ENCODE data around the gene AURKAIP1.

AURKAIP1 gene

GRCh38 chr1:1374929-1375662, at the start of gene AURKAIP1:
Gene AURKAIP1 (minus strand): TSS chr1:1375207. CDS start chr1:1374756, 451 bp downstream.
- TF ChIP-seq CTCF (IDR thresholded peaks at IDR 0.05; ENCODE audit: low read depth, low read length), result no peak
- H3K4me3 ChIP-seq (replicated peaks in 1 of 2; ENCODE audit: low read depth in 2 of 2, low read length in 2 of 2), result peak within 1 kb of the TSS; percentile 90 to 95
- peak; percentile 100 for DNase-seq (ENCODE audit: low read depth in 2 of 2)

GRCh38 chr1:1424707-1425106, 49.7 kb upstream of the AURKAIP1 start:
- TF ChIP-seq CTCF (IDR thresholded peaks at IDR 0.05; ENCODE audit: low read depth, low read length), result no peak
- DNase-seq (ENCODE audit: low read depth in 2 of 2), result no peak

GRCh38 chr1:1423245-1423597, 48.2 kb upstream of the AURKAIP1 start:
- DNase-seq (ENCODE audit: low read depth in 2 of 2), result no peak
- TF ChIP-seq CTCF (IDR thresholded peaks at IDR 0.05; ENCODE audit: low read depth, low read length), result no peak
- no peak overlapping the region for H3K4me3 ChIP-seq (replicated peaks in 1 of 2; ENCODE audit: low read depth in 2 of 2, low read length in 2 of 2)

More at GRCh38 chr1:1424707-1425106, 49.7 kb upstream of the AURKAIP1 start:
- H3K4me3 ChIP-seq (replicated peaks in 1 of 2; ENCODE audit: low read depth in 2 of 2, low read length in 2 of 2), result no peak overlapping the region

GRCh38 chr1:1422465-1423244, 47.6 kb upstream of the AURKAIP1 start:
- no peak overlapping the region for H3K4me3 ChIP-seq (replicated peaks in 1 of 2; ENCODE audit: low read depth in 2 of 2, low read length in 2 of 2)
- DNase-seq (ENCODE audit: low read depth in 2 of 2), result no peak
- no peak for TF ChIP-seq CTCF (IDR thresholded peaks at IDR 0.05; ENCODE audit: low read depth, low read length)

- no peak for DNase-seq (ENCODE audit: low read depth in 2 of 2)
- TF ChIP-seq CTCF (IDR thresholded peaks at IDR 0.05; ENCODE audit: low read depth, low read length), result no peak
- no peak overlapping the region for H3K4me3 ChIP-seq (replicated peaks in 1 of 2; ENCODE audit: low read depth in 2 of 2, low read length in 2 of 2)
These were observed 47.0 kb upstream of the AURKAIP1 start for GRCh38 chr1:1421907-1422464.

GRCh38 chr1:1421147-1421906, 46.3 kb upstream of the AURKAIP1 start, which contains the start of gene ANKRD65:
Gene ANKRD65 (minus strand): TSS chr1:1421276. CDS start chr1:1421005, 271 bp downstream.
- no peak for DNase-seq (ENCODE audit: low read depth in 2 of 2)
- TF ChIP-seq CTCF (IDR thresholded peaks at IDR 0.05; ENCODE audit: low read depth, low read length), result no peak
- H3K4me3 ChIP-seq (replicated peaks in 1 of 2; ENCODE audit: low read depth in 2 of 2, low read length in 2 of 2), result no peak within 1 kb of the TSS
